K562 (cell line): ENCODE measurements around the gene BRD4. TPM values are rescaled to one million over a fixed set of nuclear protein-coding genes. Genes with fewer than 3 reads are reported as not detected.
A peak's percentile ranks its signal among the peaks of the same experiment; 100 is the strongest.

Source experiments
- ATAC-seq: fragments of 200-7000 bp; cut with Tn5 transposase; 3 replicates; pipeline ENCODE4 v1.9.1; 2020; ENCODE audit warnings: moderate library complexity
- BruUV-seq: library from RNA; stranded (reverse); fragments of 400-500 nt; replicated peaks from 2 replicates; lab custom pipeline; 2021; lab: Mats Ljungman, UMichigan
- CTCF ChIA-PET: fragments of 300-600 bp; formaldehyde crosslinking; extraction: SDS; loops from one replicate; lab custom pipeline; 2021; ENCODE audit warnings: low intra/inter-chr PET ratio; lab: Yijun Ruan, JAX
- POLR2A ChIA-PET: fragments of 300-600, 350-650 bp; sonication (Branson Sonifier 250); formaldehyde crosslinking; extraction: SDS; loops from one replicate; lab custom pipeline; 2021; ENCODE audit warnings: antibody characterized with exemption, inconsistent platforms; lab: Yijun Ruan, JAX
- DNase-seq, 4 experiments: peaks; one replicate each; pipeline versions ENCODE4 v3.0.0 to v3.0.0-alpha.2; 2011 to 2018; ENCODE audit warnings: low spot score in 3 of 4, mixed read lengths in 3 of 4; ENCODE audit errors: extremely low read depth in 1 of 4
- FAIRE-seq: peaks from 2 replicates; lab custom pipeline; 2011; peaks lifted over from hg19 to GRCh38; lab: Jason Lieb, UNC
- H2AFZ ChIP-seq: 2 replicates; pipeline ENCODE4 v1.6.0; 2011; ENCODE audit warnings: low read depth, low read length, control low read depth, inconsistent platforms
- H3K27ac ChIP-seq: fragments of 200-600 bp; 3 replicates; pipeline ENCODE4 v1.8.0; 2011; ENCODE audit warnings: low read depth, mild to moderate bottlenecking, control low read depth, inconsistent platforms, low read length, moderate library complexity, mixed read lengths; ENCODE audit errors: extremely low read depth
- H3K27me3 ChIP-seq, 2 experiments: fragments of 300-600 bp in 1 of 2; 2 replicates in 1 of 2; 3 replicates in 1 of 2; pipeline versions ENCODE4 v1.6.0 to v1.8.0; 2011; ENCODE audit warnings: inconsistent platforms in 2 of 2, low read length in 2 of 2, mild to moderate bottlenecking in 1 of 2, mixed read lengths in 1 of 2, moderate library complexity in 1 of 2; ENCODE audit not compliant: control insufficient read depth in 2 of 2, insufficient read depth in 2 of 2
- H3K36me3 ChIP-seq: fragments of 300-600 bp; 3 replicates; pipeline ENCODE4 v1.8.0; 2011; ENCODE audit warnings: mild to moderate bottlenecking, low read length, inconsistent platforms; ENCODE audit not compliant: control insufficient read depth, insufficient read depth
- H3K4me1 ChIP-seq, 2 experiments: fragments of 200-600 bp in 1 of 2; replicated peaks in 1 of 2; 2 replicates in 1 of 2; 3 replicates in 1 of 2; pipeline versions ENCODE4 v1.5.1 to v1.8.0; 2011; ENCODE audit warnings: inconsistent platforms in 2 of 2, low read length in 2 of 2, mild to moderate bottlenecking in 1 of 2, mixed read lengths in 1 of 2, moderate library complexity in 1 of 2; ENCODE audit not compliant: control insufficient read depth in 2 of 2, insufficient read depth in 2 of 2
- H3K4me2 ChIP-seq: 2 replicates; pipeline ENCODE4 v1.6.1; 2011; ENCODE audit warnings: low read length, control low read depth, inconsistent platforms, mixed read lengths; ENCODE audit not compliant: insufficient read depth
- H3K4me3 ChIP-seq: fragments of 200-600 bp; sonication (generic), shearing (Covaris generic); 2 replicates; pipeline ENCODE4 v1.5.1; 2016; ENCODE audit warnings: control low read depth, inconsistent platforms
- H3K79me2 ChIP-seq: fragments of 200-600 bp; 3 replicates; pipeline ENCODE4 v1.8.0; 2011; ENCODE audit warnings: low read length, inconsistent platforms; ENCODE audit not compliant: control insufficient read depth, insufficient read depth
- H3K9ac ChIP-seq, 2 experiments: 2 replicates each; pipeline versions ENCODE4 v1.6.0 to v1.6.1; 2011; ENCODE audit warnings: low read depth in 2 of 2, low read length in 2 of 2, control low read depth in 1 of 2, inconsistent platforms in 1 of 2, mild to moderate bottlenecking in 1 of 2, mixed read lengths in 1 of 2; ENCODE audit not compliant: insufficient read depth in 1 of 2
- H3K9me1 ChIP-seq: one replicate; pipeline ENCODE4 v1.6.0; 2011; ENCODE audit warnings: inconsistent platforms, mild to moderate bottlenecking, low read length, moderate library complexity; ENCODE audit not compliant: control insufficient read depth, insufficient read depth
- H3K9me3 ChIP-seq: replicated peaks from 2 replicates; pipeline ENCODE4 v1.5.1; 2011; ENCODE audit warnings: low read depth, low read length, inconsistent platforms; ENCODE audit not compliant: control insufficient read depth, insufficient read depth
- H4K20me1 ChIP-seq: replicated peaks from 2 replicates; pipeline ENCODE4 v1.6.1; 2011; ENCODE audit warnings: low read length, inconsistent platforms, mixed read lengths; ENCODE audit not compliant: control insufficient read depth, insufficient read depth
- POLR2G ChIP-seq: fragments of 200-400 bp; formaldehyde crosslinking; IDR thresholded peaks from 2 replicates; pipeline ENCODE4 v1.6.1; 2017; ENCODE audit warnings: low read depth, mild to moderate bottlenecking, antibody characterized with exemption, low read length, moderate library complexity
- RBM22 ChIP-seq: fragments of 200-400 bp; formaldehyde crosslinking; IDR thresholded peaks from 2 replicates; pipeline ENCODE4 v1.6.1; 2018; ENCODE audit warnings: low read length, low read depth; ENCODE audit not compliant: poor library complexity, severe bottlenecking
- ZNF512 ChIP-seq: IDR thresholded peaks from 2 replicates; pipeline ENCODE4 v1.6.1; 2016; ENCODE audit warnings: missing genetic modification characterization, missing compliant biosample characterization
- WGBS: fragments of 100-300 bp; shearing (Covaris generic); methylation state at CpG from one replicate; pipeline ENCODE4 v1.1.6; 2016; ENCODE audit warnings: low coverage, mixed read lengths; ENCODE audit not compliant: insufficient coverage; ENCODE audit errors: missing lambda C conversion rate; 5-methylcytosine and 5-hydroxymethylcytosine counted together
- in situ Hi-C: fragments of 300-500 bp; cut with MboI; formaldehyde crosslinking; loops from 4 replicates; pipeline ENCODE4 v1.15.0; 2018; ENCODE audit warnings: inconsistent platforms, mixed read lengths
- intact Hi-C: fragments of 100-400 bp; cut with micrococcal nuclease; formaldehyde crosslinking; loops from 2 replicates; pipeline ENCODE4 v1.14.2; 2022
- polyA plus RNA-seq, 8 experiments: library from polyadenylated mRNA; depleted of rRNA in 4 of 8; stranded (reverse) in 5 of 8; unstranded in 3 of 8; fragments of >200 nt; fragmentation: Nextera tagmentation in 2 of 8; fragmentation: Illumina TruSeq in 1 of 8; extraction: Ambion mirVana in 2 of 8; extraction: Trizol in 1 of 8; gene quantifications; 2 replicates each; pipeline versions ENCODE4 v1.2.1 to v1.2.3, GENCODE V29; 2011 to 2014; ENCODE audit warnings: inconsistent platforms in 1 of 8, missing spikeins in 1 of 8
- total RNA-seq, 7 experiments: library from RNA; depleted of rRNA in 6 of 7; stranded (reverse); fragments of >200 nt in 6 of 7; fragmentation: Illumina TruSeq in 2 of 7; extraction: Trizol in 2 of 7; gene quantifications; 2 replicates each; pipeline versions ENCODE4 v1.2.1 to v1.2.3, GENCODE V29; 2011 to 2021; ENCODE audit warnings: low replicate concordance in 1 of 7

Gene BRD4
- total and polyA plus RNA-seq, 9 of the 15 experiments (the other 6 are each of a cell fraction or from before 2014, with no cell fraction given), result 1.8 to 105 (median 15.6) TPM

DNA sequence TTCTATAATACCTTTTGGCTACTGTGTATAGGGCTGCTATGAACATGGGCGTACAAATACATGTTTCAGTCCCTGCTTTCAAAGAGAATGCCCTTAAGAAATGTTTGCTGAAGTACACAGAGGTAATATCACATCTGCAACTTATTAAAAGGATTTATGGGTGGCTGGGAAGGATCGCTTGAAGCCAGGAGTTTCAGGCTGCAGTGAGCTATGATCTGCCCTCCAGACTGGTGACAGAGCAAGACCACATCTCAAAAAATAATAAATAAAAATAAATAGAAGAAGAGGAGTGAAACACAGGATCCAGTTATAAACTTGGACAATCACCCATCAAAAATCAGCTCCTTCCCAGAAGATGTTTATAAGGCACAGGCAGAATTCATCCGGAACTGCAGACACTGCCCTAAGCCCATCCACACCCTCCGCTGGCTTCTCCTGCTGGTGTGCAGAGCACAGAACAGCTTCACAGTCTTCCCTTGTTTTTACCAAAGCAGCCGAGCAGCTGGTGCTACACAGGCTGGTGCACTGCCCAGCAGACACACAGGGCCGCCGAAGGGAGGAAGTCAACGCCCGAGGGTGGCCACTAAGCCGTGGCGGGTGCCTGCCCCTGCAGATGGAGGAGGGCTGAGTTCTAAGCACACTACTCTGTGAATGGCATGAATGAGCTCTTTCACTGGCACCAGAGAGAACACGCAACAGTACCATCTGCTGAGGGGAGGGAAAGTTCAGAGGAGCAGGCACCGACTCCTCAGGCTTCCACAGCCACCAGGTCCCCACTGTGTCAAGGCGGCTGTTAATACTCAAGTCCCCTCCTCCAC, 44.0 kb downstream of the BRD4 start:
- ChIA-PET POLR2A (interaction anchor here (0.6 to 2.4 kb wide), 5 partner anchors 10 to 41 kb away, joined by 3 to 13 read pairs (median 3); no protein-coding TSS in a partner anchor), CTCF (no interaction called here)
- FAIRE-seq, result no peak
- Histone ChIP-seq H3K9me3 (no peaks in the 10 kb centered on the region), H3K27me3 (no peaks in the 10 kb centered on the region), H3K4me1 (peaks cover 9 to 40% of the 10 kb centered on the region in 2 experiments), H3K4me2 (no peak overlapping the region), H3K27ac (no peak overlapping the region), H3K9ac (peak overlapping the region in 1 of 2 experiments; percentile 39; a peak in 1 of 4 replicates), H4K20me1 (peaks cover 92% of the 10 kb centered on the region), H3K36me3 (peaks cover 13% of the 10 kb centered on the region; the same call in 2 of the 3 replicates), H3K79me2 (peaks cover 98% of the 10 kb centered on the region), H3K9me1 (peaks cover 13% of the 10 kb centered on the region), H3K4me3 (no peak overlapping the region), H2AFZ (no peak overlapping the region)
- no TSS peak for BruUV-seq
- 89% methylated on average over 11 of the region's 14 CpGs for WGBS
- DNase-seq, result no peak
- intact Hi-C loops (no loop called here), in situ Hi-C loops (no loop called here)
- TF ChIP-seq POLR2G, result peak; percentile 45
- peak; percentile 31 for TF ChIP-seq RBM22
- TF ChIP-seq ZNF512 (tag), result no peak
- ATAC-seq, result no peak
